GM21423 (cell line): ENCODE data around the gene SPOCK2.

Experiments used
- ATAC-seq: cut with Tn5 transposase; IDR thresholded peaks from one replicate; pipeline ENCODE4 v1.9.1; 2021; ENCODE audit warnings: mild to moderate bottlenecking, moderate library complexity; ENCODE audit not compliant: unreplicated experiment

SPOCK2 gene

DNA sequence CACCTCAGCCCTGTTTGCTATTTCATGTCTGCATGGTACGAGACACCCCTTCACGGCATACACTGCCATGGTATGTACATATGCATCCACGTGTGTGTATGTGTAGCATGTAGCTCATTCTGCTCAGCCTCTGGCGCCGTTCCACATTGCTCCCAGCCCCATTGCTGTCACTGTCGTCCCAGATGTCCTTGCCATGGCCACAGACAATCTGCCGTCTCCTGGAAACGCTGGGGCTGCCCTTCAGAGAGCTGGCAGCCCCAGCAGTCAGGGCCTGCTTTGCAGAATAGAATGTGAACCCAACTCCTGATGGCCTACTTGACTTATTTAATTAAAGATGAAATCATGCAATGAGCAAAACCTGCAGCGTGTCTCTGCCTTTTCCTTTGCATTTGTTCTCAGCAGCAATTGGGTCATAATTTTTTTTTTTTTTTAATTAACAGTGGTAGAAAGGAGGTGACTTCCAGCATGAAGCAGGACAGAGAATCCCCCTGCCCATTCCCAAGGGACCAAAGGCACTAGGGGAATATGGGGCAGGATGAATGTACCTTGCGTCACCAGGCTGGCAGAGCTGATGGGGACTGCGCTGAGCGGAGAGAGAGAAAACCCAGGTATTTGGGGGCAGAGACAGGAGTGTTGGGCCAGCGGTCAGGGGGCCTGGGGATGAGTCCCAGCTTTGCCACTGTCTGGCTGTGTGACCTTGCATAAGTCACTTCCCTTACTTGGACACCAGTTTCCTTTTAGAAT is 75.0 kb downstream of the SPOCK2 start:
- no peak for ATAC-seq

DNA sequence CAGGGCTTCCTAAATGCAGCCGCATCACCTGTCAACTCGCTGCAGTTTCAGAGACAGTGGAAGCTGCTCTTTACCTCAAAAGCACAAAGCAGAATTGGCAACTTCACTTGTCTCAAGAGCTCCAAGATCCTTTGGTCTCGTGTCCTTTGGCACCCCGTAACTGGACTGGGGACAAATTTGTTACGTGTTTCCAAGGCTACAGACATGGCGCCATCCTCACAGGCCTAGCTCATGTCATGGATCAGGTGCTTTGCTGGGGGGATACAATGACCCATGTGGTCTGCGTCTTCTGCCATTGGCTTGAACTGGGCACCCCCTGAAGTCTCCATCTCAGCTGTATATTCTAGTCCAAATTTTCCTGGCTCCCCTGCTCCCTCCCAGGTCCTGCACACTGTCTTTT is 75.6 kb downstream of the SPOCK2 start:
- ATAC-seq, result no peak

GRCh38 chr10:72011976-72012512 is 76.3 kb downstream of the SPOCK2 start:
- no peak for ATAC-seq

DNA sequence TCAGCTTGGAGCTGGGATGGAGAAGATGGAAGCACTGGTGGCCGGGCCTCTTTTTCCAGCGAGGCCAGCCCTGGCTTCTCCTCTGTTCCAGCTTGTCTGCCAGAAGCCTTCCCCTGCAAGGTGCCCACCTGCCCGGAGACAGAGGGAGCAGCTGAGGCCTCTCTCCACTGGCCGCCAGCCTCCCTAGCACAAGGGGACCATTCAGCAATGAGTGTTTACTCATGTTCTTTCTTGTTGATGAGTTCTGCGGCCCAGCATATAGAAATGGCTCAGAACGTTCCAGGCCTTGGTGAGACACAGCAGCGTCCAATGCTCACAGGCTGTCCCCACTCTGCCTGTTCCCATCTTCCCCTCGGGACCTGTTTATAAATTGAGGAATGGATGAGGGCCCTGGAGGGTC is 76.9 kb downstream of the SPOCK2 start:
- ATAC-seq, result no peak

- ATAC-seq, result no peak
Observed at GRCh38 chr10:72011016-72011415, 77.3 kb downstream of the SPOCK2 start.

- no peak for ATAC-seq
Observed at GRCh38 chr10:72010234-72010973, 77.9 kb downstream of the SPOCK2 start.

DNA sequence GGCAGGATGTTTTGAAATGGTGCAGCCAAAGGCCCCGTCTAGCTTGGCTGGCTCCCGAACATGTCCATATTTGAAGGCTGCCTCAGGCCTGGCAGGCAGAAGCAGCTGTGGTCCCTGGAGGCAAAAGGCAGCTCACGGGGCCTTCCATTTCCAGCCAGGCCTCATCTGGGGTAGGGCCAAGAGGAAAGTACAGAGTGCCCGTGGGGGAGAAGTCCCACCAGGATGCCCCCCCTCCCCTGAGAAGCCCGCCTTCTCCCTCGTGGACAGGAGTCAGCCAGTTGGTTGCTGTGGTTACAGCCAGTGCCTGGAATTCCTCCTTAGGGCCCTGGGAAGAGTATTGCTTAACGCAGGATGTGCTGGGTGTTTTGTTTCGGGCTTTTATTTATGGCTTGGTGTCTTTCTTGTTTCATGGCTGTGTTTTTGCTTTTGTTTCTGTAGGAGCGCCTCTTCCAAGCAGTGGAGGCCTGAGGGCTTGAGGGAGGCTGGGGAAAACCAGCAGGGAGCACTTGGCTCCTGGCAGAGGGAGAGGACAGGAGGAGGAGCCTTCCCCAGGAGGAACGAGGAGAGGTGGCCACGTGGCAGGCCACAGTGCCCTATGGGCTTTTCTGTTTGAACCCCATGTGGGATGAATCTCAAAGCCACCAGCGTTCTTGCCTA is 78.8 kb downstream of the SPOCK2 start:
- no peak for ATAC-seq

DNA sequence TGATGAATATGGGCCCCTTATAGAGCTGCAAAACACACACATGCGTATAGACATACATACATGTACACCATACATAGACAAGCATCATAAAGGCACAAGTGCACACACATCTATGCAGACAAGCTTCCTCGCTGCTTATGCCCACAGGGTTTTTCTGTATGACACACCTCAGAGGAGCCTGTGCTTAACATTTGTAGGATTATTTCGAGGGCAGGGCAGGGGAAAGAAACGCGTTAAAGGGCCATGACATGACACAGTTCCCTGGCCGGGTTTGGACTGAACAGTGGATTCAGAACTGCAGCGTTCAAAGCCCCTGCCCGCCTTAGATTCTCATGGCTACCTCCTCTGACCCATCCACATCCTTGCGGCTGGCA is 79.3 kb downstream of the SPOCK2 start:
- ATAC-seq, result no peak
